NCI-H128 (cell line): Measurements from ENCODE around the gene CRTAC1.
"Not testable (repeated sequence)": the region's sequence is repeated elsewhere in the genome, so short reads cannot be mapped to it uniquely, and the experiment has no call there.

Experiments used
- DNase-seq: peaks from one replicate; lab custom pipeline; 2025; ENCODE audit not compliant: unreplicated experiment; lab: John Stamatoyannopoulos, UW

CRTAC1 gene

GRCh38 chr10:97849103-97849686 is 181.2 kb downstream of the CRTAC1 start:
- DNase-seq = peak; percentile 28

- DNase-seq = no peak
Observed at GRCh38 chr10:97844678-97845077, 185.7 kb downstream of the CRTAC1 start.

GRCh38 chr10:97843972-97844371 is 186.4 kb downstream of the CRTAC1 start:
- DNase-seq = not testable (repeated sequence)

- DNase-seq = peak; percentile 6
Observed at GRCh38 chr10:97843281-97843671, 187.1 kb downstream of the CRTAC1 start.

- DNase-seq = no peak
Observed at GRCh38 chr10:97842656-97843280, 187.7 kb downstream of the CRTAC1 start.

- not testable (repeated sequence) for DNase-seq
Observed at GRCh38 chr10:97842114-97842513, 188.3 kb downstream of the CRTAC1 start.

- not testable (repeated sequence) for DNase-seq
Observed at GRCh38 chr10:97841166-97841565, 189.3 kb downstream of the CRTAC1 start.

- DNase-seq = no peak
Observed at GRCh38 chr10:97838091-97838490, 192.3 kb downstream of the CRTAC1 start.

GRCh38 chr10:97836446-97836845 is 194.0 kb downstream of the CRTAC1 start:
- DNase-seq = no peak

- DNase-seq = no peak
Observed at GRCh38 chr10:97831259-97831658, 199.2 kb downstream of the CRTAC1 start.

GRCh38 chr10:97830064-97830463 is 200.4 kb downstream of the CRTAC1 start:
- peak; percentile 8 for DNase-seq

GRCh38 chr10:97828721-97829120 is 201.7 kb downstream of the CRTAC1 start:
- DNase-seq = no peak

GRCh38 chr10:97827702-97828291 is 202.6 kb downstream of the CRTAC1 start:
- no peak for DNase-seq

GRCh38 chr10:97826892-97827291 is 203.5 kb downstream of the CRTAC1 start:
- DNase-seq = no peak

GRCh38 chr10:97825020-97825760 is 205.2 kb downstream of the CRTAC1 start:
- DNase-seq = no peak

- DNase-seq = no peak
Observed at GRCh38 chr10:97823734-97824133, 206.7 kb downstream of the CRTAC1 start.

- DNase-seq = no peak
Observed at GRCh38 chr10:97822261-97822687, 208.1 kb downstream of the CRTAC1 start.

- no peak for DNase-seq
Observed at GRCh38 chr10:97821308-97822038, 208.9 kb downstream of the CRTAC1 start.

- no peak for DNase-seq
Observed at GRCh38 chr10:97820096-97820704, 210.2 kb downstream of the CRTAC1 start.

- DNase-seq = no peak
Observed at GRCh38 chr10:97818572-97818971, 211.8 kb downstream of the CRTAC1 start.

- no peak for DNase-seq
Observed at GRCh38 chr10:97816609-97817008, 213.8 kb downstream of the CRTAC1 start.
